SKM-1 (cell line): ENCODE results near the gene GABRD.
"Not testable (repeated sequence)": the region's sequence is repeated elsewhere in the genome, so short reads cannot be mapped to it uniquely, and the experiment has no call there.

Experiments used
- DNase-seq: peaks from one replicate; lab custom pipeline; 2025; ENCODE audit not compliant: unreplicated experiment; lab: John Stamatoyannopoulos, UW

GABRD gene, protein sequence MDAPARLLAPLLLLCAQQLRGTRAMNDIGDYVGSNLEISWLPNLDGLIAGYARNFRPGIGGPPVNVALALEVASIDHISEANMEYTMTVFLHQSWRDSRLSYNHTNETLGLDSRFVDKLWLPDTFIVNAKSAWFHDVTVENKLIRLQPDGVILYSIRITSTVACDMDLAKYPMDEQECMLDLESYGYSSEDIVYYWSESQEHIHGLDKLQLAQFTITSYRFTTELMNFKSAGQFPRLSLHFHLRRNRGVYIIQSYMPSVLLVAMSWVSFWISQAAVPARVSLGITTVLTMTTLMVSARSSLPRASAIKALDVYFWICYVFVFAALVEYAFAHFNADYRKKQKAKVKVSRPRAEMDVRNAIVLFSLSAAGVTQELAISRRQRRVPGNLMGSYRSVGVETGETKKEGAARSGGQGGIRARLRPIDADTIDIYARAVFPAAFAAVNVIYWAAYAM

GRCh38 chr1:2019172-2019543, at the start of gene GABRD:
Gene GABRD, plus strand, starts transcription at chr1:2019345. Its CDS starts 79 bp downstream, at chr1:2019424.
- DNase-seq: no peak

DNA sequence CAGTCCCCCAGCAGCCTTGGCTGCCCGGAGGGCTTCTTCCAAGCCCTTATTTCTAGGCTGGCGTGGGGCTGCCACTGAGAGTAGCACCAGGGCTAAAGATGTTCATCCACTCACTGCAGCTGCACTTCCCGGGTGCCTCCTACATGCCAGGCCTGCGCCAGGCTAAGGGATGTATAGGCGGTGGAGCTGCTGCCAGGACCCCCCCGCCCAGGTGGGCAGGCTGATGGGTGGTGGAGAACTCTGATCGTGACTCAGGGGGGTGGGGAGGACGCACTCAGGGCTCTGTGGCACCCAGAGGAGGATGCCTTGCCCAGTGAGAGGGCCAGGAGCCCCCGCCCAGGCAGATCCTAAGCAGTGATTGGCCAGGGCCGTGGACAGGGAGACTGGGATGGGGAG, 49.6 kb upstream of the GABRD start:
- DNase-seq: no peak

- DNase-seq: no peak
Measured at GRCh38 chr1:1969953-1970716, 49.0 kb upstream of the GABRD start.

GRCh38 chr1:1971017-1971416, 48.1 kb upstream of the GABRD start:
- no peak for DNase-seq

GRCh38 chr1:1971688-1972087, 47.5 kb upstream of the GABRD start:
- no peak for DNase-seq

DNA sequence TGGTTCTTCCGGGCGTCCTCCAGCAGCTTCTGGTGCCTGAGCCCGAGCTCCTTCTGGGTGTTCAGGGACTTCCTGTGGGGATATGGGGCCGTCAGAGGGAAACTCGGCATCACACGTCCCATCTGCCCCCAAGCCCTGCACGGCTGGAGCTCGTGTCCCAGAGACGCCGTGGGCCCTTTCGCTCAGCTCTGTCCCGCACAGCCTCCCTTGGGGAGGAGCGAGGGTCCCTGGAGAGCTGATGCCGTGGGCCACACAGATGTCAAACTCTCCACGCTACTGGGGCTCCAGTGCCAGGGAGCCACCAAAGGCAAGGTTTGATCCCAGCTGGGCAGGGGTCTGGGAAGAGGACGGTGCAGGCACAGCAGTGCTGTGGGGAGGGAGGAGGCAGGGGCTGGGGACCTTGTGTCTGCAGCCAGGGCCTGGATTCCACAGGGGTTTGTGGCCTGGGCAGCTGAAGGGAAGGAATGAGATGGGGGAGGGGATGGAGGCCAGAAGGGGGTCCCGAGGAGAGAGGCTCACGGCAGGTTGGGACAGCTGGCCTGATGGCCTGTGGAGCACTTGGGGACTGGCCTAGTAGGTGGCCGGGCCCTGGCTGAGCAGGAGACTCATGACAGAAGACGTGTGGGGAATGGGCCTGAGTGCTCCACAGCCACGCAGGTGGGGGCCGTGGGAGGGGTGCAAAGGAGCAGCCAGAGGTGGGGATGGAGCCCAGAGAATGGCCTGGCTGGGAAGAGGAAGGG, 46.0 kb upstream of the GABRD start:
- DNase-seq: no peak

DNA sequence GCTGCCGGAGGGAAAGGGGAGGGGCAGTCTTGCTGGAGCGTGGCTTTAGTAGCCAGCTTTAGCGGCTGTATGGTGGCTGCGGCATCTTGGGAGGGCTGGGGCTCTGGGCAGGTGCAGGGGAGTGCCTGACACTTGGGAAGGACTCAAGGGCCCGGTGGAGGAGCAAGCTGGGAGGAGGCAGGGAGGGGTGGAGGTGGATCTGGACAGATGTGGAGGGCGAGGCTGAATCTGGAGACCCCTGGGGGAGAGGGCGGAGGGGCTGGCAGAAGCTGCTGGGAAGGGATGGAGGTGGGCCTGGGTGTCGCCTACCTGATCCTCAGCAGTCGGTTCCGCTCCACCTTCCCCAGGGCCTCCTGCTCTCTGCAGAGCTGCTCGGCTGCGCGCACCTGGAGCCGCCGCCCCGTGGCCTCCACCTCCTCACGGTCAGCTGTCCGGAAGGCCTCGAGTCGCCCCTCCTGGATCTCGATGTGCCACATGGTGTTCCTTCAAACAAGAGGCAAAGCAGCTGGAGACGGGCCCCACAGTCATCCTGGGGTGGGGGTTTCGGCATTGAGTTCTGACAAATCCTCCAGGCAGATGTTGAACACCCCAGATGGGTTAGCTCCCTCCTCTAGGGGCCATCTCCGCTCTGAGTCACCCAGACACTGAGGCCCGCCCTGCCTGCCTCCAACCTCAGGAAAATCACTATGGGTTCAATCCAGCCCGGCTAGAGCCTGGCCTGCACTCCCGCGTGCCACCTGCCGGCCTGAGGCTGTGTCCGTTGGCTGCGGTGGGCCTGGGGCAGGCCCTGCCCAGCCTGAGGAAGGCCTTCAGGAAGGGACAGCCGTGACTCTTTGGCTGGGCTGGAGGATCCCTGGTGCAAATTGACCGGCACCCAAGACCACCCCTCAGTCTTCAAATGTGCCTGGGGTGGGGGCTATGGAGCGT, 45.2 kb upstream of the GABRD start:
- DNase-seq: no peak

- DNase-seq: no peak
Measured at GRCh38 chr1:1974834-1975233, 44.3 kb upstream of the GABRD start.

GRCh38 chr1:1975535-1975934, 43.6 kb upstream of the GABRD start:
- DNase-seq: no peak

- DNase-seq: no peak
Measured at GRCh38 chr1:1976031-1976430, 43.1 kb upstream of the GABRD start.

GRCh38 chr1:1978108-1978507, 41.0 kb upstream of the GABRD start:
- no peak for DNase-seq

DNA sequence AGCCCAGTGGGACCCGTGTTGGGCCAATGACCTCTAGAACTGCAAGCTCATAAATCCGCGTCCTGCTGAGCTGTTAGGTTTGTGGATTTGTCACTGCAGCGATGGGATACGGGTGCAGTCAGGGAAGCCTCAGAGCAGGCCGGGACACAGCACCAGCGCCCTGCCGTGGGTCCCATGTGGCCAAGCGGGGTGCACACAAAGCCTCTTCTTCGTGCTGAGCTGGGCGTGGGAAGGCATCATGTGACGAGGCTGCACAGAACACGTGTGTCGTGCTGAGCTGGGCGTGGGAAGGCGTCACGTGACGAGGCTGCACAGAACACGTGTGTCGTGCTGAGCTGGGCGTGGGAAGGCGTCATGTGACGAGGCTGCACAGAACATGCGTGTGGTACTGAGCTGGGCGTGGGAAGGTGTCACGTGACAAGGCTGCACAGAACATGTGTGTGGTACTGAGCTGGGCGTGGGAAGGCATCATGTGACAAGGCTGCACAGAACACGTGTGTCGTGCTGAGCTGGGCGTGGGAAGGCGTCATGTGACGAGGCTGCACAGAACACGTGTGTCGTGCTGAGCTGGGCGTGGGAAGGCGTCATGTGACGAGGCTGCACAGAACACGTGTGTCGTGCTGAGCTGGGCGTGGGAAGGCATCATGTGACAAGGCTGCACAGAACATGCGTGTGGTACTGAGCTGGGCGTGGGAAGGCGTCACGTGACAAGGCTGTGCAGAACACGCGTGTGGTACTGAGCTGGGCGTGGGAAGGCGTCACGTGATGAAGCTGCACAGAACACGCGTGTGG, 40.3 kb upstream of the GABRD start:
- not testable (repeated sequence) for DNase-seq

- DNase-seq: no peak
Measured at GRCh38 chr1:1979482-1980165, 39.5 kb upstream of the GABRD start.

- no peak for DNase-seq
Measured at GRCh38 chr1:1980467-1981141, 38.5 kb upstream of the GABRD start.

- no peak for DNase-seq
Measured at GRCh38 chr1:1981142-1981500, 38.0 kb upstream of the GABRD start.

- not testable (repeated sequence) for DNase-seq
Measured at GRCh38 chr1:1981631-1982327, 37.4 kb upstream of the GABRD start.

DNA sequence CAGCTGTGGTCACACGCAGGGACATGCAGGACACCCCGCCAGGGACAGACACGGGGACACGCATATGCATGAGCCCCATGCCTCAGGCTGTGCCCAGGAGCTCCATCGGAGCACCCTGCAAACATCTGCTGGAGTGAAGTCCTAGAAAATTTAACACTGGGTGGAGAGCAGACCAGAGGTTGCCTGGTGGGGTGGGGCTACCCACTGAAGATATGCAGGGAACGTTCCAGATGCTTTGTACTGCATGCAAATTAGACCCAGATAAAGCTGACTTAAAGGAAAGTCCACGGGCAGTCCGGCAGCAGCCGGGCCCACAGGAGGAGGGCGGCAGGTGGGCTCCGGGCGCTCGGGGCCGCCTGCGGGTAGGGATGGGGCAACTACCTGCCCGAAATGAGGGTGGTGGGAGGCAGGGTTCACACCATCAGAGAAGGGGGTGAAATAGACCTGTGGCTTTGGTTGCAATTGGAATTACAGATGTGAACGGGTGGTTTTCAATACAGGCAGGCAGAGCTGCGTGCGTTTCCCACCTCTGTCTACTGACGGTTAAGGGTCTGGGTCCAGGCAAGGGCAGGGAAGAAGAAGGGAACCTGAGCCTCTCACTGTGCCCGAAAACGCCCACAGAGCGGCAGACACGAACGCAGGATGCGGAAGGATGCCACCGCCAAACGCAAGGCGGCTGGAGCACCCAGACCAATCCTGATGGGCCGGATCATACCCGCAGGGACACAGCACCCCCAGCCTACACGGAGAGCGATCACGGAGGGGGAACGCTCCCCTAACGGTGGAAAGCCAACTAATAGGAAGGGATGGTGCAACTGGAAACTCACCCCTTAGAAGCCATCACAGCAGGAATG, 36.5 kb upstream of the GABRD start:
- DNase-seq: no peak
